Common myeloid progenitor, CD34-positive (primary cell): Measurements from ENCODE around the gene CD99.
"Not testable (repeated sequence)": the region's sequence is repeated elsewhere in the genome, so short reads cannot be mapped to it uniquely, and the experiment has no call there.

Experiments
- CTCF ChIA-PET: fragments of 350-600 bp; sonication (Branson Sonifier 250); formaldehyde crosslinking; loops from one replicate; lab custom pipeline; 2021; ENCODE audit warnings: antibody characterized with exemption; lab: Charles Lee
- POLR2A ChIA-PET: fragments of 350-600 bp; sonication (Branson Sonifier 250); formaldehyde crosslinking; loops from one replicate; lab custom pipeline; 2021; ENCODE audit warnings: antibody characterized with exemption; lab: Charles Lee
- DNase-seq, 3 donors: peaks; one replicate each; pipeline versions ENCODE4 v3.0.0 to v3.0.0-alpha.2; 2013
- H3K27ac ChIP-seq, 2 experiments: 1 replicate in 1 of 2; 2 replicates in 1 of 2; pipeline ENCODE4 v1.7.0; 2013; ENCODE audit warnings: inconsistent platforms in 2 of 2, low read length in 2 of 2, mild to moderate bottlenecking in 2 of 2, low read depth in 1 of 2, moderate library complexity in 1 of 2; ENCODE audit not compliant: severe bottlenecking in 2 of 2, insufficient read depth in 1 of 2, poor library complexity in 1 of 2
- H3K27me3 ChIP-seq, 5 experiments: replicated peaks in 2 of 5; 1 replicate in 3 of 5; 2 replicates in 2 of 5; pipeline versions ENCODE4 v1.6.1 to v1.7.0; 2013; ENCODE audit warnings: low read length in 4 of 5, mild to moderate bottlenecking in 2 of 5, moderate library complexity in 2 of 5, inconsistent platforms in 1 of 5; ENCODE audit not compliant: insufficient read depth in 5 of 5, control insufficient read depth in 4 of 5
- H3K36me3 ChIP-seq, 4 experiments: 1 replicate in 2 of 4; 2 replicates in 2 of 4; pipeline versions ENCODE4 v1.6.1 to v1.7.0; 2013; ENCODE audit warnings: low read length in 3 of 4, control low read depth in 1 of 4, mild to moderate bottlenecking in 1 of 4; ENCODE audit not compliant: control insufficient read depth in 4 of 4, insufficient read depth in 4 of 4
- H3K4me1 ChIP-seq, 4 experiments: 1 replicate in 3 of 4; 2 replicates in 1 of 4; pipeline versions ENCODE4 v1.6.1 to v1.7.1; 2013; ENCODE audit warnings: low read length in 3 of 4, mild to moderate bottlenecking in 3 of 4, control low read depth in 1 of 4, inconsistent platforms in 1 of 4, moderate library complexity in 1 of 4; ENCODE audit not compliant: control insufficient read depth in 4 of 4, insufficient read depth in 4 of 4; ENCODE audit errors: control extremely low read depth in 1 of 4
- H3K4me3 ChIP-seq, 7 experiments: 1 replicate in 4 of 7; 2 replicates in 3 of 7; pipeline versions ENCODE4 v1.5.1 to v1.7.0; 2013; ENCODE audit warnings: mild to moderate bottlenecking in 7 of 7, low read length in 6 of 7, moderate library complexity in 6 of 7, inconsistent platforms in 2 of 7, low read depth in 2 of 7, control low read depth in 1 of 7; ENCODE audit not compliant: insufficient read depth in 4 of 7, control insufficient read depth in 1 of 7; ENCODE audit errors: extremely low read depth in 1 of 7
- H3K9me3 ChIP-seq, 5 experiments: 1 replicate in 4 of 5; 2 replicates in 1 of 5; pipeline versions ENCODE4 v1.6.1 to v1.7.1; 2013; ENCODE audit warnings: low read length in 4 of 5, mild to moderate bottlenecking in 2 of 5, inconsistent platforms in 1 of 5, low read depth in 1 of 5, moderate library complexity in 1 of 5; ENCODE audit not compliant: control insufficient read depth in 4 of 5, insufficient read depth in 2 of 5; ENCODE audit errors: control extremely low read depth in 1 of 5
- WGBS: methylation state at CpG from one replicate; pipeline ENCODE4 v1.1.5; 2013; ENCODE audit not compliant: insufficient coverage; 5-methylcytosine and 5-hydroxymethylcytosine counted together

The CD99 gene

DNA sequence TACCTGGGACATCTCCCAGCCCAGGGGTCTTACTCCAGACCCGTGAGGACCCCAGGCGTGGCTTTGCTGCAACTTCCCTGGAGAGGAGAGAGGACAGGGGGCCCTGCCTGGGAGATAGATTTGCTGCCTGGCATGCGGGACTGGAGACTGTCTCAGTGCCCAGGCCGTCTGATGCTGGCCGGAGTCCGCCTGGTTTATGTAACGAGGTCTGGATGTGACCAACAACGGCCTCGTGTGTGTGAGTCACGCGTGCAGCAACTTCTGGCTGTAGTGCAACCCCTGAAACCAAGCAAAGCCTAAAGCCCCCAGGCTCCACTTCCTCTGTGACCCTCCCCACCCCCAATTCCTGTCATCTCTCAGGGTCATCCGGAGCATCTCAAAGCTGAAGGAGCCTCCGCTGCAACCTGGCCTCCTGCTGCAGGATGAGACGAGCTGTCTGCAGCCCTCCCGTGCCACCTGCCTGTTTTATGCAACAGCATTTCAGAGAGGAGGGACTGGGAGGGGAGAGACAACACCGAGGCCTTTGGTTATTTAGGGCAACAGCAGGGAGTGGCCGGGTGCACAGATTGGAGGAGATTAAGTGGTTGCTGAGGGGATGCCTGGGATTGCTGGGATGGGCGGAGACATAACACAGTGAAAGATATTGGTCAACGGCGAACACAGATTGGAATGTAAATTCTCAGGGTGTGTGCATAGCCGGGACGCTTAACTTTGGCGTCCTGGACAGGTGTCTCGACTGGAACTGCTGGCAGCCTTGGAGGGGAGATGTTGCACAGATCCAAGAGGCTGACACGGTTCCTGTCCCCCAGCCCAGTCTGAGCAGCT, 76.7 kb downstream of the CD99 start:
- Histone ChIP-seq H3K27ac (no peak overlapping the region), H3K4me3 (no peak overlapping the region), H3K27me3 (peaks cover 0 to 4% (median 0%) of the 10 kb centered on the region in 5 experiments), H3K36me3 (no peaks in the 10 kb centered on the region), H3K9me3 (no peaks in the 10 kb centered on the region), H3K4me1 (peaks cover 0 to 2% (median 0%) of the 10 kb centered on the region in 4 experiments)
- WGBS: 90% methylated on average over 17 of the region's 25 CpGs
- ChIA-PET CTCF (no interaction called here), POLR2A (no interaction called here)
- no peak for DNase-seq

DNA sequence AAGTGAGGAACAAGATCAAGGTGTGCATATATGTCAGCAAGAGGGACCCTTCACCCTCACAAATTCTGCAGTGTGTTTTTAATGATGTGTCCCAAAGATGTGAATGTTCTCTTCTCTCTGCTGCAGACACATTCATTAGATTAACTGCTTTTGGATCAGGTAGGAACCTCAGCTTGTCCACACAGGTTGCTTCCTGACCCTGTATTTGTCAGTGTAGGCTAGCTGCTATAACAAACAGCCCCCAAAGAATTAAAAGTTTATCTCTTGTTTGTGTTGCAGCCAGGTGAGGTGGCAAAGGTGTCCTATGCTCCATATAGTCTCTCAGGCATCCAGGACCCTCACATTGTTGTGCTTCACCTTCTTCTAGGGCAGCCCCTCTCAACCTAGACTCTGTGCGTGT, 78.5 kb downstream of the CD99 start:
- Histone ChIP-seq H3K4me3 (no peak overlapping the region), H3K36me3 (no peaks in the 10 kb centered on the region), H3K4me1 (peaks cover 0 to 2% (median 0%) of the 10 kb centered on the region in 4 experiments), H3K27ac (no peak overlapping the region), H3K9me3 (peaks cover 0 to 2% (median 0%) of the 10 kb centered on the region in 5 experiments), H3K27me3 (peaks cover 0 to 4% (median 0%) of the 10 kb centered on the region in 5 experiments)
- whole genome bisulfite sequencing: no CpG with 5 or more reads among the region's 1 CpG
- ChIA-PET POLR2A (no interaction called here), CTCF (no interaction called here)
- DNase-seq: no peak

DNA sequence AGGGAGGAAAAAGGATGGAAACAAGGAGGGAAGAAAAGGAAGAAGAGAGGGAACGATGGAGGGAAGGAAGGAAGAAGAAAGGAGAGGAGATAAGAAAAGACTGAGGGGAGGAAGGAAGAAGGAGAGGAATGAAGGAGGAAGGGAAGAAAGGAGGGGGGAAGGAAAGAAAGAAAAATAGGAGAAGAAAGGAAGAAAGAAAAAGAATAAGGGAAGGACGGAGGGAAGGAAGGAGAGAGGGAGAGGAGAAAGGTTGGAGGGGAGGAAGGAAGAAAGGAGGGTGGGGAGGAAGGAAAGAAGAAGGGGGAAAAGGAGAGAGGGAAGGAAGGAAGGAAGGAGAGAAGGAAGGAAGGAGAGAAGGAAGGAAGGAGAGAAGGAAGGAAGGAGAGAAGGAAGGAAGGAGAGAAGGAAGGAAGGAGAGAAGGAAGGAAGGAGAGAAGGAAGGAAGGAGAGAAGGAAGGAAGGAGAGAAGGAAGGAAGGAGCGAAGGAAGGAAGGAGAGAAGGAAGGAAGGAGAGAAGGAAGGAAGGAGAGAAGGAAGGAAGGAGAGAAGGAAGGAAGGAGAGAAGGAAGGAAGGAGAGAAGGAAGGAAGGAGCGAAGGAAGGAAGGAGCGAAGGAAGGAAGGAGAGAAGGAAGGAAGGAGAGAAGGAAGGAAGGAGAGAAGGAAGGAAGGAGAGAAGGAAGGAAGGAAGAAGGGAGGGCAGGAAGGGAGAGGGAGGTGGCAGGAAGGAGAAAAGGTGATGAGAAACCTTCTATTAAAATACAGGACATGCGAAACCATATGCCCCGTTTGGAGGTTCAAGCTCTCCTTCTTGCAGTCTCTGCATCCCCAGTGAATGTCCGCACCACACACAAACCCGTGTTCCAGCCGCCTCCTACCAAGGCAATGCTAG, 82.3 kb downstream of the CD99 start:
- H3K4me1 ChIP-seq, H3K36me3 ChIP-seq, H3K27me3 ChIP-seq, POLR2A ChIA-PET, H3K4me3 ChIP-seq, H3K27ac ChIP-seq, H3K9me3 ChIP-seq, DNase-seq, CTCF ChIA-PET: not testable (repeated sequence)
- 96% methylated on average over 9 of the region's 10 CpGs for WGBS

DNA sequence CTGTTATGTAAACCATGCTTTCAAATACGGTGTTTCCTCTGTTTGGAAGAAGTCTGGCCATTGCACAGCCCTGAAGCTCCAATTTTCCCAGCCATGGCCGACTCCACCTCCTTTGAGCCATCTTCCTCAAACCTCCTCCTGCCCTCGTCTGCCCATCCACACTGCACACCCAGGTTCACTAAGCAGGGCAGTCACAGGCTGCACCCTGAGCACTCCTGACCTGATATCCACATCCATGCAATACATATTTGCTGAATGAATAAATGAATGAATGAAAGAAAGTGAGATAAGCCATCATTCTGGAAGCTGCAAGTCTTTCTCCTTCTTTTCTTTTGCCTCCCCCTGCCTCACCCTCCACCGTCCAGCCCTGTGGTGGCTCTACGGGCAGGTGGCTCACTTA, 83.0 kb downstream of the CD99 start:
- WGBS: 88% methylated on average over 2 of the region's 5 CpGs
- no peak overlapping the region for H3K27ac ChIP-seq
- no peaks in the 10 kb centered on the region for H3K36me3 ChIP-seq
- no peak overlapping the region for H3K4me3 ChIP-seq
- DNase-seq: no peak
- H3K4me1 ChIP-seq: no peaks in the 10 kb centered on the region
- peaks cover 0 to 7% (median 0%) of the 10 kb centered on the region in 5 experiments for H3K27me3 ChIP-seq
- ChIA-PET POLR2A (no interaction called here), CTCF (no interaction called here)
- peaks cover 0 to 2% (median 0%) of the 10 kb centered on the region in 5 experiments for H3K9me3 ChIP-seq

GRCh38 chrX:2774776-2775175, 83.7 kb downstream of the CD99 start:
- H3K27ac ChIP-seq: no peak overlapping the region
- H3K4me3 ChIP-seq: no peak overlapping the region
- WGBS: 92% methylated on average over 2 of the region's 3 CpGs
- no peaks in the 10 kb centered on the region for H3K4me1 ChIP-seq
- POLR2A ChIA-PET: no interaction called here
- H3K27me3 ChIP-seq: peaks cover 0 to 7% (median 0%) of the 10 kb centered on the region in 5 experiments
- H3K36me3 ChIP-seq: no peaks in the 10 kb centered on the region
- peaks cover 0 to 2% (median 0%) of the 10 kb centered on the region in 5 experiments for H3K9me3 ChIP-seq
- CTCF ChIA-PET: no interaction called here
- DNase-seq: no peak

DNA sequence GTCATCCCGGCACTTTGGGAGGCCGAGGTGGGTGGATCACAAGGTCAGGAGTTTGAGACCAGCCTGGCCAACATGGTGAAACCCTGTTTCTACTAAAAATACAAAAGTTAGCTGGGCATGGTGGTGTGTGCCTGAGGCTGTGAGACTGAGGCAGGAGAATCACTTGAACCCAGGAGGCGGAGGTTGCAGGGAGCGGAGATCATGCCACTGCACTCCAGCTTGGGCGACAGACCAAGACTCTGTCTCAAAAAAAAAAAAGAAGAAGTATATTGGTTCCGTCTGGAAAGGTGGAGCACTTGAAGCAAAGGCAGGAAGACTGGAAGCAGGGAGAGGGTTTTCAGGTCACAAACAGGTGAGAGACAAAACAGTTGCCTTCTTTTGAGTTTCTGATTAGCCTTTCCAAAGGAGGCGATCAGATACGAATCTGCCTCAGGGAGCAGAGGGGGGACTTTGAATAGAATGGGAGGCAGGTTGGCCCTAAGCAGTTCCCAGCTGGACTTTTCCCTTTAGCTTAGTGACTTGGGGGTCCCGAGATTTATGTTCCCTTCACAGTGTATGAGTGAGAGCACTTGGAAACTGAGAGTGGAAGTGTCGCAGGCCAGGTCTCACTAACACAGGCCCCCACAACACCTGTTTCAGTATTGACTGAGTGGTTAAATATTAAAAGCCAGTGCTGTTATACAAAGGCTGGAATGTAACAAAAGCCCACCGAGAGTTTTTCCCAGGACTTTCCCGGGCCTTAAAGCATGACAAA, 89.6 kb downstream of the CD99 start:
- WGBS: 87% methylated on average over 8 of the region's 12 CpGs
- H3K27ac ChIP-seq, DNase-seq, H3K36me3 ChIP-seq, H3K9me3 ChIP-seq, H3K4me3 ChIP-seq, POLR2A ChIA-PET, H3K27me3 ChIP-seq, CTCF ChIA-PET, H3K4me1 ChIP-seq: not testable (repeated sequence)
